Medulla oblongata (tissue), 1 donor: ENCODE measurements around the gene NARS2.

ENCODE experiments used
- DNase-seq: peaks from one replicate; pipeline ENCODE4 v3.0.0-alpha.2; 2015; ENCODE audit errors: extremely low spot score

NARS2 gene

DNA sequence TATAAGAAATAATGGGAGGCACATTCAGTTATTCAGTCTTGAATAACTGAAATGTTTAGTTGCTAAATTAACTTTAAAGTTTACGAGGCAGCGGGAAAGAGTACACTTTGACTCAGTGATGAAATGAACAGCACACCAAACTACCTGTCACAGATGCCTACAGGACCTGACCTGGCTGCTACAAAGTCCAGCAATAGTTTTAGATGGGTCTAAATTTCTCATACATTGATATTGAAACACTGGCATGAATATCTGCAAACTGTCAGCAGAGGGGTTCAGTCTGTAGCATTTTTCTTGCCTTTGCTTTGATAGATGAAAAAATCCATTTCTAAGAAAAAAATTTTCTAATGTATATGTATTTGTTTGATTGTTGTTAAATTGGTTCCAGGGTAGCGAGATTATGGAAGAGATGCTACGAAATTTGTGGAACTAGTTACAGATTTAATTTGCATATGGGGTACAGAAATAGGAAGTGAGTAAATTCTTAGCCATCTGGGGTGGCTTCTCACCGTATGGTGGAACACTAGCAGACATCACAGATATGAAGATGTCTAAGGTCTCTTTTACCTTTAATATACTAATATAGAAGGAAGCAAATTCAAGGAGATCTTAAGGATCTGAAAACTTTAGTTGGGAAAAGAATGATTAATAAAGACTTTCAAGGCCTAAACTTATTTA lies 136.2 kb downstream of the NARS2 start:
- no peak for DNase-seq

- DNase-seq = no peak
Measured at GRCh38 chr11:78432956-78433355, 141.7 kb downstream of the NARS2 start.

- no peak for DNase-seq
Measured at GRCh38 chr11:78432058-78432515, 142.6 kb downstream of the NARS2 start.

GRCh38 chr11:78429660-78430059 lies 145.0 kb downstream of the NARS2 start:
- no peak for DNase-seq

DNA sequence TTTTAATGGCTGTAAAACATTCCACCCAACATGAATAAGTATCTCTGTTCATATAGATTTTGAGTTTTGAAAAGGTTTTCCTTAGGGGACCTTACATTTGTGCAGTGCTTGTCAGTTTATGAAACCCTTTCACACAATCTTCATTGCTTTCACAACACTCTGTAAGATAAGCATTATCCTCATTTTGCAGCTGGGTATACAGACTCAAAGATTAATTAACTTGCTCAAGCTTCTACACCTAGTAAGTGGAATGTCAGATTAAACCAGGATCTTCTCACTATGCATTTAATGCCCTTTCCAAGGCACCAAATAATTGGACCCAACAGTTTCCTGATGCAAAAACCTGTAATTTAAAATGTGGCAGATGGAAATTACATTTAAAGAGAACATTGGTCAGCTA lies 145.5 kb downstream of the NARS2 start:
- DNase-seq = no peak

DNA sequence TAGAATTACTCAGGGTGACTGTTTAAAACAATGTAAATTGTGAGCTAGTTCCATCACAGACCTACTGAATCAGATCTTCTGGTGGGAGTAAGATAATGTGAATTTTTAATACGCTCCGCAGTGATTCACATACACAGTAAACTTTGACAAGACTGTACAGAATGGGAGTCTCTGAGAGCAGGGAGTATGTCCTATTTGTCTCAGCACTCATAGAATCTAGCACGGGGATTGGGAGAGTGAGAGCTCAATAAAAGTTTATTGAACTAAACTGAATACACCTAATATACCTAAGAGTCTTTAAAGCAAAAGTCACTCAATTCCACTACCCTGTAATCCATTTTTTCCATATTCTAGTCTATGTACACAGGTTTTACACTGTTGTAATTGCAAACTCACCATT lies 145.9 kb downstream of the NARS2 start:
- DNase-seq = no peak

GRCh38 chr11:78428266-78428636 lies 146.4 kb downstream of the NARS2 start:
- no peak for DNase-seq

DNA sequence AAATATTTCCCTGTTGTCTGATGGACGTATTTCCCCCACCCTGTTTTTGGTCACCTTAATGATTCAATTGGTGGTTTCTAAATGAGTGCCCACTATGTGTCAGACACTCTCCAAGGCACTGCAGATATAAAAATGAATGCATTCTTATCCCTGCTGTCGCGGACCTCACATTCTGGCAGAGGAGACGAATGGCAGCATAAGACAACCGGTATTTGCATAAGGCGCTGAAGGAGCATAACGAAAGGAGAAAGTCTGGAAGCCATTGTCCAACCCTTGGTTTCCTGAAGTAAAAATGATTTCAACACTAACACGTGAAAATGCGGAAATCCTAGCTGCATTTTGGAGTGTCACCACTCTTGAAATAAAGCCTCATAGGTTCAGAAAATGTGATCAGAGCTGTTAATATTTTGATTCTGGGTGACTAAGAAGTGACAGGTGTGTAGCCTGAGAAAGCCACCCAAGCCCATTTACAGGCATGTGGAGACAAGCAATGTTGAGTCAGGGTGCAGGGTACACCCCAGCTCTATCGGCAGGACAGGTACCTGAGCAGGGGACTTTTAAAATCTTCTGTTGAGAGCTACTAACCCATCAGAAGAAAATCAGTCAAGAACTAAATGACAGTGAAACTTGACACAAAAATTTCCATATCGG lies 146.9 kb downstream of the NARS2 start:
- peak; percentile 34 for DNase-seq

DNA sequence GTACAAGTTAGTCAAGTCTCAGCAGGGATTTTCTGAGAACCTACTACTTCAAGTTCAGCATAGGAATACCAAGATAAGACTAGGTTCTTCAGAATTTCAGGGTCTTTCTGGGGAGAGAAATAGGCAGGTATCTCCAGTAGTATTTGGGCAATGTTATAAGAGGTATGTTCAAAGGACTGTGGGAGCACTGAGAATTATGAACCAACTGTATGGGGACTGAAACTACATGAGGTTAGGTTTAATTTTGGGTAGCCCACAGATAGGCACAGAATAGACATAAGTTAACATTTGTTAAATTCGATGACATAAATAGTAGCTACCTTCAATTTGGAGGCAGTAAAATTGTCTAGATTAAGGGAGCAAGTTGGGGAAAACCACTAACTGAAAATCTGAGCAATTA lies 147.8 kb downstream of the NARS2 start:
- DNase-seq = no peak

GRCh38 chr11:78425399-78426070 lies 149.1 kb downstream of the NARS2 start:
- DNase-seq = peak; percentile 41

- DNase-seq = peak; percentile 67
Measured at GRCh38 chr11:78424334-78425270, 150.1 kb downstream of the NARS2 start.

- DNase-seq = no peak
Measured at GRCh38 chr11:78423241-78423640, 151.4 kb downstream of the NARS2 start.

- no peak for DNase-seq
Measured at GRCh38 chr11:78420796-78421209, 153.9 kb downstream of the NARS2 start.

GRCh38 chr11:78420255-78420764 lies 154.4 kb downstream of the NARS2 start:
- peak; percentile 91 for DNase-seq

GRCh38 chr11:78419327-78419726 lies 155.3 kb downstream of the NARS2 start:
- peak; percentile 50 for DNase-seq

DNA sequence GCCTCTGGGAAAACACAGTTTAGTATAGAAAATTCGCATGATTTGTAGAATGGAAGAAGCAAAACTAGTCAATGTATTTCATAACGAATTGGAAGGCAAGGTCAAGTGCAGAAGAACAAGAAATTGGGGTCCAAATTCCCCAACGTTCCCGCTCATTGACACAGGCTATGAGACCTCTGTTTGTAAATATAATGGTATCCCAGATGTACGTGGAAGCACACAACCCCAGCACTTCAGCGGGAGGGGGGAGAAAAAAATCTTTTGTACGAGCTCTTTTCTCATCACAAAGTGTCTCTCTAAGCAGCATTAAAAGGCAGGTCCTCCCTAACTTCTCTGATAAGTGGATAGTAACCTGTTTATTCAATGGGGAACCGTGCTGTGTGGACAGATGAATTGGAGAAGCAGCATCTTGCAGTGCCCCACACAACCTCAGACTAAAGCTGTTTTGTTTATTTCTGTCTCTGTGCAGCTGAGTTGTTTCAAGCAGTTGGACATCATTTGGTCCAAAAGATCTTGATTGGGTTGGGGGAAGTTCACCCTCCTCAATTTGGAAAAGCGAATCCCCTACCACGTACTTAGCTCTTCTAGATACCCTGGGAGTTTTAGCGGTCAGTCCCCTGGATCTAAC lies 156.0 kb downstream of the NARS2 start:
- DNase-seq = peak; percentile 57

DNA sequence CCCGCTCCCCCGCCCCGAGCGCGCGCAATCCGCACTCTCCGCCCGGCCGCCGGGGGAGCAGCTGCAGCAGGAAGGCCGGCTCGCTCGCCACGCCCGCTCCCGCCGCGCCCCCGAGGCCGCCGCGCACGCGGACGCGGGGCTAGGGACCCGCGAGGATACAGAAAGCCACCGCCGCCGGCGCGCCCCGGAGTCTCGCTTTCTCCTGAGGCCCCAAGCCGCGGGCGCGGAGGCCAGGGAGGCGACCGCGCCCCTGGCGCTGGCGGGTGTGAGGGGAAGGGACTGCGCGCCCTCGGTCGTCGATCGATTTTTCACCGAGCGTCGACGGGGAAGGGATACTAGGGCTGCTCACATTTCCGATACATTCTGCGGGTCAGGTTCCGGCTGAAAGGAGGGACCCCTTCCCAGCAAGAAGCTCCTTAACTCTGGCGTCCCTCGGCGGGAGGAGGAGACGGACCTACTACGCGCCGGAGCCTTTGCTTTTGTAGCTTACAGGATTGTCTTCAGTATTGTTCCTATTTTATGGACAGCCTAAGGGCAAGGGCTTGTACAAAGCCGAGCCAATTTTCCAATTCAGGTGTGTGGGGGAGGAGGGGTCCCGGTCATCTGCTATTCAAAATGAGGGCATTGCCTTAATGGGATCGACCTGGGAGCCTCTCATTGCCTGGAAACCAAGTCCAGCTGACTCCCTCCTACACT lies 156.6 kb downstream of the NARS2 start:
- DNase-seq = peak; percentile 92

GRCh38 chr11:78417175-78417887 lies 157.3 kb downstream of the NARS2 start, which contains the start of gene GAB2:
GAB2 (minus strand) TSS chr11:78417820; CDS start chr11:78417720, 100 bp downstream.
- DNase-seq = no peak

GRCh38 chr11:78416285-78417174 lies 158.1 kb downstream of the NARS2 start:
- peak; percentile 91 for DNase-seq
